HL-60 (cell line): Measurements from ENCODE around the gene LORICRIN.

ENCODE experiments used
- GABPA ChIP-seq: IDR thresholded peaks from 2 replicates; pipeline ENCODE4 v1.6.1; 2012; ENCODE audit warnings: low read depth
- SPI1 ChIP-seq: IDR thresholded peaks from 2 replicates; pipeline ENCODE4 v1.6.1; 2012; ENCODE audit warnings: low read depth, mild to moderate bottlenecking, borderline replicate concordance
- TF ChIP-seq, protein P1 (sequence below): IDR thresholded peaks from one replicate; pipeline ENCODE4 v1.5.1; 2011; ENCODE audit warnings: low read length, control low read depth, inconsistent platforms; ENCODE audit not compliant: insufficient read depth
- TF ChIP-seq, protein P2 (sequence below): IDR thresholded peaks from 2 replicates; pipeline ENCODE4 v1.6.1; 2012; ENCODE audit warnings: low read depth; ENCODE audit not compliant: insufficient replicate concordance

DNA sequence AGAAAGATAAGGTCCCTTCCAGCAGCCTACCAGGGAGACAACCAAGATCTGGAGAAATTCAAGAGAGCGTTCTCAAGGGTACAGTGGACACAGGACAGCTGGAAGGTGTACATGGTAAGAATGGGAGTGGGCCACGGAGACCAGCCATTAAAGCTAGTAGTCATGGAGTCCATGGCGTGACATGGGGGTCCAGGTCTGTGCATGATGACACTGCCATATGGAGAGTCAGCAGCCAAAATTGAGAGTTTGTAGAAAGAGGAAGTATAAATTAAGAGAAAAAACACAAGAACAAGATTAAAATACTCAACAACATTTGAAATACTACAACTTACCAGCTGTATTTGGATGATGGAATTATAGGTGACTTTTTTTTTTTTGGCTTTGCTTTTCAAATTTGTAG lies 7.9 kb upstream of the LORICRIN start:
- TF ChIP-seq, protein P1, sequence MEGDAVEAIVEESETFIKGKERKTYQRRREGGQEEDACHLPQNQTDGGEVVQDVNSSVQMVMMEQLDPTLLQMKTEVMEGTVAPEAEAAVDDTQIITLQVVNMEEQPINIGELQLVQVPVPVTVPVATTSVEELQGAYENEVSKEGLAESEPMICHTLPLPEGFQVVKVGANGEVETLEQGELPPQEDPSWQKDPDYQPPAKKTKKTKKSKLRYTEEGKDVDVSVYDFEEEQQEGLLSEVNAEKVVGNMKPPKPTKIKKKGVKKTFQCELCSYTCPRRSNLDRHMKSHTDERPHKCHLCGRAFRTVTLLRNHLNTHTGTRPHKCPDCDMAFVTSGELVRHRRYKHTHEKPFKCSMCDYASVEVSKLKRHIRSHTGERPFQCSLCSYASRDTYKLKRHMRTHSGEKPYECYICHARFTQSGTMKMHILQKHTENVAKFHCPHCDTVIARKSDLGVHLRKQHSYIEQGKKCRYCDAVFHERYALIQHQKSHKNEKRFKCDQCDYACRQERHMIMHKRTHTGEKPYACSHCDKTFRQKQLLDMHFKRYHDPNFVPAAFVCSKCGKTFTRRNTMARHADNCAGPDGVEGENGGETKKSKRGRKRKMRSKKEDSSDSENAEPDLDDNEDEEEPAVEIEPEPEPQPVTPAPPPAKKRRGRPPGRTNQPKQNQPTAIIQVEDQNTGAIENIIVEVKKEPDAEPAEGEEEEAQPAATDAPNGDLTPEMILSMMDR: no peak
- no peak for TF ChIP-seq SPI1
- no peak for TF ChIP-seq GABPA
- TF ChIP-seq, protein P2, sequence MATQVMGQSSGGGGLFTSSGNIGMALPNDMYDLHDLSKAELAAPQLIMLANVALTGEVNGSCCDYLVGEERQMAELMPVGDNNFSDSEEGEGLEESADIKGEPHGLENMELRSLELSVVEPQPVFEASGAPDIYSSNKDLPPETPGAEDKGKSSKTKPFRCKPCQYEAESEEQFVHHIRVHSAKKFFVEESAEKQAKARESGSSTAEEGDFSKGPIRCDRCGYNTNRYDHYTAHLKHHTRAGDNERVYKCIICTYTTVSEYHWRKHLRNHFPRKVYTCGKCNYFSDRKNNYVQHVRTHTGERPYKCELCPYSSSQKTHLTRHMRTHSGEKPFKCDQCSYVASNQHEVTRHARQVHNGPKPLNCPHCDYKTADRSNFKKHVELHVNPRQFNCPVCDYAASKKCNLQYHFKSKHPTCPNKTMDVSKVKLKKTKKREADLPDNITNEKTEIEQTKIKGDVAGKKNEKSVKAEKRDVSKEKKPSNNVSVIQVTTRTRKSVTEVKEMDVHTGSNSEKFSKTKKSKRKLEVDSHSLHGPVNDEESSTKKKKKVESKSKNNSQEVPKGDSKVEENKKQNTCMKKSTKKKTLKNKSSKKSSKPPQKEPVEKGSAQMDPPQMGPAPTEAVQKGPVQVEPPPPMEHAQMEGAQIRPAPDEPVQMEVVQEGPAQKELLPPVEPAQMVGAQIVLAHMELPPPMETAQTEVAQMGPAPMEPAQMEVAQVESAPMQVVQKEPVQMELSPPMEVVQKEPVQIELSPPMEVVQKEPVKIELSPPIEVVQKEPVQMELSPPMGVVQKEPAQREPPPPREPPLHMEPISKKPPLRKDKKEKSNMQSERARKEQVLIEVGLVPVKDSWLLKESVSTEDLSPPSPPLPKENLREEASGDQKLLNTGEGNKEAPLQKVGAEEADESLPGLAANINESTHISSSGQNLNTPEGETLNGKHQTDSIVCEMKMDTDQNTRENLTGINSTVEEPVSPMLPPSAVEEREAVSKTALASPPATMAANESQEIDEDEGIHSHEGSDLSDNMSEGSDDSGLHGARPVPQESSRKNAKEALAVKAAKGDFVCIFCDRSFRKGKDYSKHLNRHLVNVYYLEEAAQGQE: no peak
